ENCODE results near the gene CHN2. TPM values are rescaled to one million over a fixed set of nuclear protein-coding genes. Genes with fewer than 3 reads are reported as not detected.

The CHN2 gene
- total RNA-seq, 1 experiment from 2014 or later = 2.1 TPM

GRCh38 chr7:29315892-29316270 lies 121.3 kb downstream of the CHN2 start:
- Histone ChIP-seq H4K20me1 (ENCODE audit: insufficient read depth) (no peaks in the 10 kb centered on the region), H3K4me3 (replicated peaks in 1 of 2; ENCODE audit: low read depth in 1 of 2, low read length in 2 of 2) (no peak overlapping the region), H3K27ac (ENCODE audit: low read depth, low read length) (no peak overlapping the region), H3K4me1 (ENCODE audit: control insufficient read depth in 1 of 2, insufficient read depth in 2 of 2, low read length in 2 of 2) (no peaks in the 10 kb centered on the region), H3K9me2 (ENCODE audit: insufficient read depth) (no peaks in the 10 kb centered on the region), H3K27me3 (ENCODE audit: insufficient read depth, low read length) (peaks cover 36% of the 10 kb centered on the region; the same call in 1 of the 2 replicates), H3K79me2 (ENCODE audit: insufficient read depth, low read length) (no peaks in the 10 kb centered on the region), H3K4me2 (ENCODE audit: low read length) (no peak overlapping the region), H2AFZ (ENCODE audit: low read depth, low read length, poor library complexity, severe bottlenecking) (no peak overlapping the region), H3K9ac (ENCODE audit: low read length) (no peak overlapping the region), H3K36me3 (ENCODE audit: control insufficient read depth in 1 of 2, insufficient read depth in 2 of 2, low read length in 2 of 2) (no peaks in the 10 kb centered on the region), H3K9me3 (ENCODE audit: control insufficient read depth in 1 of 2, insufficient read depth in 1 of 2, low read depth in 1 of 2, low read length in 2 of 2) (0 out of 4 replicates have a peak, but pooled peaks cover 0 to 3% of the 10 kb centered on the region in 2 experiments)
- ChIA-PET POLR2A (no interaction called here), CTCF (no interaction called here), RAD21 (ENCODE audit: low non-redundant PET in 1 of 2, low total read pairs in 2 of 2, uncharacterized antibody in 2 of 2, unreplicated experiment in 2 of 2) (no interaction called here)
- TF ChIP-seq CEBPB (IDR thresholded peaks at IDR 0.05; ENCODE audit: low read depth) (no peak), RAD21 (IDR thresholded peaks at IDR 0.05; ENCODE audit: low read depth) (no peak), ATF3 (IDR thresholded peaks at IDR 0.05) (no peak), EGR1 (IDR thresholded peaks at IDR 0.05; ENCODE audit: low read depth) (no peak), YY1 (IDR thresholded peaks at IDR 0.05; ENCODE audit: extremely low read depth, insufficient replicate concordance, low read depth, low read length) (no peak), SP1 (IDR thresholded peaks at IDR 0.05; ENCODE audit: low read depth) (no peak), ELF1 (IDR thresholded peaks at IDR 0.05; ENCODE audit: borderline replicate concordance, low read depth) (no peak), FOSL1 (IDR thresholded peaks at IDR 0.05; ENCODE audit: low read depth) (no peak), ZFX (IDR thresholded peaks at IDR 0.05) (no peak), CBX3 (IDR thresholded peaks at IDR 0.05; ENCODE audit: low read depth) (no peak), EZH2 (IDR thresholded peaks at IDR 0.05) (no peak), JUND (IDR thresholded peaks at IDR 0.05) (no peak), MAX (IDR thresholded peaks at IDR 0.05) (no peak), ZNF274 (IDR thresholded peaks at IDR 0.05; ENCODE audit: low read depth, low read length) (no peak), SIN3A (IDR thresholded peaks at IDR 0.05; ENCODE audit: low read depth) (no peak), SRF (IDR thresholded peaks at IDR 0.05; ENCODE audit: low read depth) (no peak)
- TF ChIP-seq, protein P1, sequence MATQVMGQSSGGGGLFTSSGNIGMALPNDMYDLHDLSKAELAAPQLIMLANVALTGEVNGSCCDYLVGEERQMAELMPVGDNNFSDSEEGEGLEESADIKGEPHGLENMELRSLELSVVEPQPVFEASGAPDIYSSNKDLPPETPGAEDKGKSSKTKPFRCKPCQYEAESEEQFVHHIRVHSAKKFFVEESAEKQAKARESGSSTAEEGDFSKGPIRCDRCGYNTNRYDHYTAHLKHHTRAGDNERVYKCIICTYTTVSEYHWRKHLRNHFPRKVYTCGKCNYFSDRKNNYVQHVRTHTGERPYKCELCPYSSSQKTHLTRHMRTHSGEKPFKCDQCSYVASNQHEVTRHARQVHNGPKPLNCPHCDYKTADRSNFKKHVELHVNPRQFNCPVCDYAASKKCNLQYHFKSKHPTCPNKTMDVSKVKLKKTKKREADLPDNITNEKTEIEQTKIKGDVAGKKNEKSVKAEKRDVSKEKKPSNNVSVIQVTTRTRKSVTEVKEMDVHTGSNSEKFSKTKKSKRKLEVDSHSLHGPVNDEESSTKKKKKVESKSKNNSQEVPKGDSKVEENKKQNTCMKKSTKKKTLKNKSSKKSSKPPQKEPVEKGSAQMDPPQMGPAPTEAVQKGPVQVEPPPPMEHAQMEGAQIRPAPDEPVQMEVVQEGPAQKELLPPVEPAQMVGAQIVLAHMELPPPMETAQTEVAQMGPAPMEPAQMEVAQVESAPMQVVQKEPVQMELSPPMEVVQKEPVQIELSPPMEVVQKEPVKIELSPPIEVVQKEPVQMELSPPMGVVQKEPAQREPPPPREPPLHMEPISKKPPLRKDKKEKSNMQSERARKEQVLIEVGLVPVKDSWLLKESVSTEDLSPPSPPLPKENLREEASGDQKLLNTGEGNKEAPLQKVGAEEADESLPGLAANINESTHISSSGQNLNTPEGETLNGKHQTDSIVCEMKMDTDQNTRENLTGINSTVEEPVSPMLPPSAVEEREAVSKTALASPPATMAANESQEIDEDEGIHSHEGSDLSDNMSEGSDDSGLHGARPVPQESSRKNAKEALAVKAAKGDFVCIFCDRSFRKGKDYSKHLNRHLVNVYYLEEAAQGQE (IDR thresholded peaks at IDR 0.05; ENCODE audit: low read depth) = no peak
- TF ChIP-seq, protein P2, sequence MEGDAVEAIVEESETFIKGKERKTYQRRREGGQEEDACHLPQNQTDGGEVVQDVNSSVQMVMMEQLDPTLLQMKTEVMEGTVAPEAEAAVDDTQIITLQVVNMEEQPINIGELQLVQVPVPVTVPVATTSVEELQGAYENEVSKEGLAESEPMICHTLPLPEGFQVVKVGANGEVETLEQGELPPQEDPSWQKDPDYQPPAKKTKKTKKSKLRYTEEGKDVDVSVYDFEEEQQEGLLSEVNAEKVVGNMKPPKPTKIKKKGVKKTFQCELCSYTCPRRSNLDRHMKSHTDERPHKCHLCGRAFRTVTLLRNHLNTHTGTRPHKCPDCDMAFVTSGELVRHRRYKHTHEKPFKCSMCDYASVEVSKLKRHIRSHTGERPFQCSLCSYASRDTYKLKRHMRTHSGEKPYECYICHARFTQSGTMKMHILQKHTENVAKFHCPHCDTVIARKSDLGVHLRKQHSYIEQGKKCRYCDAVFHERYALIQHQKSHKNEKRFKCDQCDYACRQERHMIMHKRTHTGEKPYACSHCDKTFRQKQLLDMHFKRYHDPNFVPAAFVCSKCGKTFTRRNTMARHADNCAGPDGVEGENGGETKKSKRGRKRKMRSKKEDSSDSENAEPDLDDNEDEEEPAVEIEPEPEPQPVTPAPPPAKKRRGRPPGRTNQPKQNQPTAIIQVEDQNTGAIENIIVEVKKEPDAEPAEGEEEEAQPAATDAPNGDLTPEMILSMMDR (IDR thresholded peaks at IDR 0.05 in 2 of 3, conservative IDR thresholded peaks at IDR 0.05 in 1 of 3; ENCODE audit: borderline replicate concordance in 1 of 3, insufficient read depth in 1 of 3, low read depth in 2 of 3, low read length in 2 of 3) = no peak
- ATAC-seq = no peak
- DNase-seq (ENCODE audit: low read depth, low spot score) = no peak
- no TSS peak for BruUV-seq (replicated peaks)
- intact Hi-C loops (cut with micrococcal nuclease) = no loop called here

Measured in HCT116 (cell line).